KBM-7 (cell line): ENCODE results near the gene IRF1.

Experiments used
- DNase-seq: peaks from one replicate; pipeline ENCODE4 v3.0.0-alpha.2; 2015
- in situ Hi-C: fragments of 300-500 bp; cut with MboI; formaldehyde crosslinking; loops from 2 replicates; pipeline ENCODE4 v1.14.3; 2020; ENCODE audit warnings: low sequenced_read_pairs, low pct_unique_long_range_greater_than_20kb, mixed read lengths

The IRF1 gene

GRCh38 chr5:132467287-132467984 lies 23.1 kb downstream of the IRF1 start:
- peak; percentile 64 for DNase-seq

DNA sequence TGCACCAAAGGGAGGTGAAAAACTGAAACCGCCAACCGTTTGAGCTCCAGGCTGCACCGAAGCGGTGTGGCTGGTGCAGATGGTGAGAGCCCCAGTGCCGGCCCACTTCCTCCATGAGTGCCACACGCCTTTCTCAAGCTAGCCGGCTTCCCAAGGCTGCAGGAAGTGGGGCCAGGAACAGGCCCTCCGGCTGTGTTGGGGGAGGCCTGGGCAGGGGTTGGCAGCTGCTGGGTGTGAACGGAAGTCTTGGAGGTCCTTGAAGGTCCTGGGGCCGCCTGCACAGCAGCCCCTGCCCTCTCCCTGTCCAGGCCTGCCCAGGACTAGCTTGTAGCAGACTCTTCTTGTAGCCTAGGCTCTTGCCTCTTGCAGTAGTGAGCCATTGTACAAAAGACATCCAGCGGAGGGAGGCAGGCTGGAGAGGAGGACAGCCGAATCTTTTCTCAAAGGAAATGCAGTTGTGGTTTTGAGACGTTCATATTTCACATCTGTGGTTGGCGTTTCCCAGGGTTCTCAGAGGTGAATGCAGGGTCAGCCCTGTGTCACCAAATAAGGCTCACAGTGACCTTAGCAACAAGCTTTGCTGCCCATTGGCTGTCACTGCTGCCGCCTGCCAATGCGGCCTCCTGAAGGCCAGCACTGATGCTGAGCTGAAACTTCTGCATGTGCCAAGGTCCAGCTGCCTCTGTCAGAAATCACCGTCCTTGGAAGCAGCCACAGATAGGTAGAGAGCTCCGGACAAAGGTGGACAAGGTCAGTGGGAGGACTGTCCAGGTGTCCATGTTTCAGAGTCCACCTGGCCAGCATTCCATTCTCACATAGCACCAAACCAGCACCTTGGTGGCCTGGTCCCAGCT lies 23.9 kb downstream of the IRF1 start:
- in situ Hi-C loops, result no loop called here
- DNase-seq, result peak; percentile 98

More at GRCh38 chr5:132467287-132467984, 23.1 kb downstream of the IRF1 start:
- in situ Hi-C loops, result no loop called here

- in situ Hi-C loops, result no loop called here
- no peak for DNase-seq
Observed at GRCh38 chr5:132465059-132465707, 25.4 kb downstream of the IRF1 start.

- in situ Hi-C loops, result no loop called here
- DNase-seq, result no peak
Observed at GRCh38 chr5:132464156-132464939, 26.2 kb downstream of the IRF1 start.

- in situ Hi-C loops, result no loop called here
- DNase-seq, result no peak
Observed at GRCh38 chr5:132463811-132464155, 26.8 kb downstream of the IRF1 start.

- no peak for DNase-seq
- in situ Hi-C loops, result no loop called here
Observed at GRCh38 chr5:132462856-132463745, 27.5 kb downstream of the IRF1 start.

GRCh38 chr5:132462333-132462732 lies 28.2 kb downstream of the IRF1 start:
- in situ Hi-C loops, result no loop called here
- no peak for DNase-seq

DNA sequence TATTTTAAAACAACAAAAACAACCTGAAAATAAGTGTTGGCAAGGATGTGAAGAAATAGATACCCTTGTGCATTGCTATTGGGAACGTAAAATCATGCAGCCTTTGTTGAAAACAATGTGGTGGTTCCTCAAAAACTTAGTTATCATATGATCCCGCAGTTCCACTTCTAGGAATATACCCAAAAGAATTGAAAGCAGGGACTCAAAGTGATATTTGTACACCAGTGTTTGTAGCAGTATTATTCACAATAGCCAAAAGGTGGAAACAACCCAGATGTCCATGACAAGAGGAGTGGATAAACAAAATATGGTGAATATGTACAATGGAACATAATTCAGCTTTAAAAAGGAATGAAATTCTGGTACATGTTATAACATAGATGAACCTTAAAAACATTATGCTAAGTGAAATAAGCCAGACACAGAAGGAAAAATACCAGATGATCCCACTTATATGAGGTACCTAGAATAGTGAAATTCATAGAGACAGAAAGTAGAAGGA lies 29.0 kb downstream of the IRF1 start:
- in situ Hi-C loops, result no loop called here
- DNase-seq, result no peak

DNA sequence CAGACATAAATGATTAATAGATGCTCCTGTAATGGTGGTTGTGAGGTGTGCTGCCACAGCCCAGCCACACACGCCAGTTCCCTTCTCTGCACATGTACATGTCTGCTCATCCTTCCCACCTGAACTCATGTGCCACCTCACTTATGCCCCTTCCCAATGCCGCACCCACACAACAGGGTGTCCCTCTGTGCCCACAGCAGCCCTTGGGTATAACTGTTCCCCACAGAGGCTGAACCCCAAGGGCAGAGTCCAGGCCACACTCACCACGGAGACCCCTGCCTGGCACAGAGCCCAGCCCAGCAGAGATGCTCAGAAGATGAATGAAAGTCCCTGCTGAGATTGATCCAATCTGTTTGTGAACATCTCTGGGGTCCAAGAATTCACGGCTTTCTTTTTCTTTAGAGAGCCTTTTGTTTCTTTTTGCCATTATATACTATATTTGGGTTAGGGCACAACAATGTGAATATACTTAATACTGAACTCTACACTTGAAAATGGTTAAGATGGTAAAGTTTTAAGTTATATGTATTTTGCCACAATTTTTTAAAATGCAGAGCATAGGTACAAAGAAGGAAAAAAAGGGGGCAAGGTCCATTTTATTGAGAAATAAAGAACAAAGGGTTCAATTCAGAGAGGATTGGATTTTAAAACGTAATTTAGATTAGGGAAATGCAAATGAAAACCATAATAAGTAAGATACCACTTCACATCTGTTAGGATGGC lies 29.6 kb downstream of the IRF1 start:
- in situ Hi-C loops, result no loop called here
- no peak for DNase-seq

GRCh38 chr5:132459983-132460838 lies 30.4 kb downstream of the IRF1 start:
- DNase-seq, result peak; percentile 78
- in situ Hi-C loops, result no loop called here

GRCh38 chr5:132459031-132459982 lies 31.3 kb downstream of the IRF1 start:
- in situ Hi-C loops, result no loop called here
- peak; percentile 70 for DNase-seq

DNA sequence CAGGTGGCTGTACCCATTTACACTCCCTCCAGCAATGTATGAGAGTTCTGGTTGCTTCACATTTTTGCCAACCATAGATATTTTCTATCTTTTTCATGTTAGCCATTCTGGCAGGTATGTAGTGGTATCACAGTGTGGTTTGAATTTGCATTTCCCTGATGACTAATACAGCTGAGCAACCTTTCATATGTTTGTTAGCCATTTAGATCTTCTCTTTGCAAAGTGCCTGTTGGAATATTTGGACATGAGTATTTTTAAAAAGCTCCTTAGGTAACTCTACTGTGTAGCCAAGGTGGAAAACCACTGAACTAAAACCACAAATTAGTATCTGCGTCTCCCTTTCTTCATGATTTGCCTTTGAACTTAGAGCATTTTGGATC lies 31.9 kb downstream of the IRF1 start:
- in situ Hi-C loops, result no loop called here
- DNase-seq, result no peak

DNA sequence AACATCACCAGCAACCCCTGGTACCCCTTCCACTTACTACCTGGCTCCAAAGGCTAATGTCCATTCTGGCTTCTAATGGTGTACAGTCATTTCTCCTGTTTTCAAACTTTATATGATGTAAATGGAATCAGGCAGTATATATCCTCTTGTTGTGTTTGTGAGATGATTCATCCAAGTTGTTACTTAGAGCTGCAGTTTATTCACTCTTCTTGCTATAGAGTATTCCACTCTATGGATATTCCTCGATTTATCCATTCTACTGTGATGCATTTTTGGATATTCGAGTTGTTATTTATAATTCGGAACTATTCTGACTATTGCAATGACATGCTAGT lies 32.4 kb downstream of the IRF1 start:
- DNase-seq, result no peak

DNA sequence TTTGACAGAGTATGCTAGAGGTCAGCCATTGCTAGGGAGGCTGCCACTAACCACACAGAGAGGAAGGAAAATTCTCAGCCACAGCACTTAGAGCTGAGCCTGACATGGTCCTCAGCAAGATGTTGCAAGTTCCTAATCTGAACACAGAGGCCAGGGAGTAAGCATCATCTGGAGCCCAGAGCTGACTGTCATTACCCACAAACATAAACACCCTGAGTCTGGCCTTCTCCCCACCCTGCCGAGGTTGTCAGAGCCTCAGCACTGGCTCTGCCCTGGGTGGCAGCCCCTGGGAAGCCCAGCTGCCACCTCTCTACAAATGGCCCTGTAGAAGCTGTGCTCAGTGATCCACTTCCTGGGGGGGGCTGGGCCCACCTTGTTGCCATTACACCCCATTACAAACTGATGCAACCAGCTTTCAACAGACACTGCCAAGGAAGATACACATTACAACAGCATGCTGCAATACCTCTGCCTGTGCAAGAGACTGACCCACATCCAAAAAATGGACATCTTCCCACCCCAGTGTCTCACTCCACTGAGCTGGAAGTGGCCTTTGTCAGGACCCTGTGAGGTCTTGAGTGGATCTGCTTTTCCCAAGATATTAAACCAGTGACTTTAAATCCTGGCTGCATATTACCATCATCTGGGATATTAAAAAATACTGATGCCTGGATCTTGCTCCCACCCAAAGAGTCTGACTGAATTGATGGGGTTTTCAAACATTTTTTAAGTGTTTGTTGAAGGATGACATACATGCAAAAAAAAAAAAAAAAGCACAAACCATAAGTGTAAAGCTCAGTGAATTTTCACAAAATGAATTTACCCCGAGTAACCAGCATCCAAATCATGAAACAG lies 33.0 kb downstream of the IRF1 start:
- DNase-seq, result peak; percentile 75
- in situ Hi-C loops, result no loop called here

More for the DNA sequence above, 32.4 kb downstream of the IRF1 start:
- in situ Hi-C loops, result no loop called here

DNA sequence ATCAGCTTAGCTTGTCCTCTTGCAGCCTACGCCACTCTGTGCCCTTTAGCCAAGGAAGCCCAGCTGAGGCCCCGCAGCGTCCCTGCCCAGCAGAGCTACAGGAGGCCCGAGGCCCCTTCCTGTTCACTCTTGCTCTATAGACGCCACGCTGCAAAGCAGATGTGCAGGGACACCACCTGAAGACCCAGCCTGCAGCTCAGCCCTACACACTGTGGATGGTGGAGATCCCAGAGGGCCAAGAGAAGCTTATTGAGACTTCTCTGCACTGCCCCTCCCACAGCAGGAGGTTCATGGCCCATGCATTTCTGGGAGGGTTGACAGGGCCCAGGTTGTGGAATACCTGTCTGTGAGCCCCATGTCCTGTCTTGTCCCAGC lies 33.6 kb downstream of the IRF1 start:
- no peak for DNase-seq
- in situ Hi-C loops, result no loop called here
